ENCODE data around the gene HNRNPA0. TPM values are rescaled to one million over a fixed set of nuclear protein-coding genes. Genes with fewer than 3 reads are reported as not detected.

Gene HNRNPA0
- polyA plus RNA-seq, 3 donors: 70.3 to 83.7 (median 71.0) TPM

DNA sequence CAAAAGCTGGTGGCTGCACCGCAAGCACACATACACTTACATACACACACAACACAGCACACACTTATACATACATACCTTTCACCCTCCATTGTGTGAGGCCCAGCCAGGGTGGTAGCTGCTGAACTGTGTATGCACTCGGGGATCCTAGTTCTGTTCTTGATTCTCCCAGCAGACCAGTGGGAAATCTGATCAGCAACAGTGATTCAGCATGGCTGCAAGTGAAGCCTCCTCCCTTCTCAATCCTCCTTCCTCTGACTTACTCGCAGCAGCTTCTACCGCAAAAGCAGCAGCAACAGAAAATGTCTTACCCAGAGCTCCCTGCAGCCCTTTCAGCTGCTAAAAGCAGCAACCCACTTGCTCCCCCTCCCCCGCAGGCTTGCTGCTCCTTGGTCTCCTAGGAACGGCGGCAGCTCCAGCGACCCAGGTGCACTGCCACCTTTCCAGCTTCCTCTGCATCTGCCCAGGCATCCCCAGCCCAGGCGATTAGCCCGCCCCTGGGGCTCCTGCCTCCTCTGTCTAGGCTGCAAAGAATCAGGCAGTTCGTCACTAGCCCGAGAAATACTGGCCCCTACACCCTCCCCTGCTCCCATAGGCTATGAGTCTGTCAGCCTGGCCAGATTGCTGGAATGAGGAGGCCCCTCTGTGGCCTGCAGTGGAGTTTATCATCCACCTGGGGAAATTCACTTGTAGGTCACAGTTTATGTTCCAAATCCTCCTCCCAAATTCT is 18.4 kb downstream of the HNRNPA0 start, which contains the start of gene KLHL3:
Gene KLHL3 (minus strand): TSS at position 535 of the 730 bp plus-strand sequence. CDS start 443 bp downstream, at position 92.
- DNase-seq (ENCODE audit: extremely low read depth in 1 of 11, low read depth in 9 of 11, low spot score in 4 of 11): peak in 4 of 11 donors; percentile 39 to 64 (median 45)

DNA sequence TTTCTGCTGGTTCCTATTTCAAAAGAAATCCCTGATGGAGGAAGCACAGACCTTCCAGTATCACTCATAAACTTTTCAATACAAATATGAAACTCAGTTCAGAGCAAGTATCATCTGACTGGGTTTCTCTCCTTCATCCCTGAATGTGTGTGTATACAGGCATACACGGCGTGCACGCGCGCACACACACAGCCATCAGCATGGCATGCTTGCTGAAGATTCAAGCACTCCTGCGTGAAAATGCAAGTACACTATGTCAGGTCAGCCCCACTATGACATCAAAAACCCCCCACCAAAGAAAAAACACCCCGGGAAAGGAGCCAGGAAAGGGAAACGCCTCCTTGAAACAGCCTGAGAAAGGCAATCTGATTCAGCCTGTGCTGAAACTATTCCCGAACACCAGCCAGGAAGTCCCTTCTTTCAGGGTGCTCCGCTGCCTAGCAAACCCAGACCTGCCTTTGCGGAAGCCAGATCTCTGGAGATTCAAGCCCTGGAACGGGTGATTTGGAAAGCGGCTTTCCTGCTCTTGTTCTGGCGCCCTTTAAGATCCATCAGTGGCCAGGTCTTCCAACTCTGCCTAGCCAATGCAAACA is 19.1 kb downstream of the HNRNPA0 start:
- DNase-seq (ENCODE audit: extremely low read depth in 1 of 11, low read depth in 9 of 11, low spot score in 4 of 11): no peak

DNA sequence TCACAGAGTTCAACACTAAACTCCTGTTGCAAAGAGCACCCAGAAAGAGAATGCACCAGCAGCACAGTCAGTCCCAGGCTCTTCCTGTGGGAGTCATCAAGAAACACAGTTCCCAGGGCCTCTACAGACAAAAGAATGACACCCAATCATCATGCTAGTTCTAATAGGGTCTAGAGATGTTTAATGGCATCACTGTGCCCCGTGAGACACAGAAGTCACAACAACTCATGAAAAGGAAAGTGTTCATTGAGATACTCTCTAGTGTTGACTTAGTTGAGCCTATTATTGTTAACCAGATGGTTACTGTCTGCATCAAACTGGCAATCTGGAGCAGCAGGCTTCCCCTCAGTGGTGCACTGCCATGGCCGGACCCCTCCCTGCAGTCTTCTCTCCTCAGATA is 19.8 kb downstream of the HNRNPA0 start:
- no peak for DNase-seq (ENCODE audit: extremely low read depth in 1 of 11, low read depth in 9 of 11, low spot score in 4 of 11)

DNA sequence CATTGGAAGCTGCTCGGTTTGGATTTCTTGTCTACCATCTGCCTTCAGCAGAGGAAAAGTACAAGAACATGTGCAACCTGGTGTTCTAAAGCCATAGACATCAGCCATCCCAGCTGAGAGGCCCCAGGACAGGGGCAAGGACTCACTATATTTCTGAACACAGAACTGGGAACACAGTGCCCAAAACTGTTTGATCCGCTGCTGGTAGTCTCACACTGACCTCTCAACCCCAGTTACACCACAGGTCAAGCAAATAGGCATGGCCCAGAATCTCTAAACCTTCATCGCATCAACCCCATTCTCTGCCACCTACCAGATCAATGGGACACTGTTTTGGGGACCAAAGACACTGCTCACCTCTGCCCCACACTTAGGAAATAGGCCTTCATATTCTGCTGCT is 20.2 kb downstream of the HNRNPA0 start:
- DNase-seq (ENCODE audit: extremely low read depth in 1 of 11, low read depth in 9 of 11, low spot score in 4 of 11): no peak

DNA sequence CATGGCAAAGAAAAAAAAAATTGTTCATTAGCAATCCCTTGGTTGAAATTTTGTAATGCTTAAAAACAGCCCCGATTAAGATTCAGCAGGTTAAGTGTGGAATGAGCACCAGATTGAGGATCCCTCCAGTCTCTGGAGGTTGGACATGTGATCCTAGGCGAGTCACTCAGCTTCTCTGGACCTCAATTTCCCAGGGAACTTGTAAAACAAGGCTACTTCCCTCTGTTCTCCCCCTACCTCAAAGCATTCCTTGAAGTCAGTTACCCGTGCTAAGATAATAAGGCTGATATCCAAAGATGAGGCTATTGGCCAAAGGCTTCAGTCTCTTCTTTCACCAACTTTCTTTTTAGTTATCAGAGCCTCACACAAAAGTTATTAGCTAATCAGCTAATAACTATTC is 21.2 kb downstream of the HNRNPA0 start:
- DNase-seq (ENCODE audit: extremely low read depth in 1 of 11, low read depth in 9 of 11, low spot score in 4 of 11): no peak

DNA sequence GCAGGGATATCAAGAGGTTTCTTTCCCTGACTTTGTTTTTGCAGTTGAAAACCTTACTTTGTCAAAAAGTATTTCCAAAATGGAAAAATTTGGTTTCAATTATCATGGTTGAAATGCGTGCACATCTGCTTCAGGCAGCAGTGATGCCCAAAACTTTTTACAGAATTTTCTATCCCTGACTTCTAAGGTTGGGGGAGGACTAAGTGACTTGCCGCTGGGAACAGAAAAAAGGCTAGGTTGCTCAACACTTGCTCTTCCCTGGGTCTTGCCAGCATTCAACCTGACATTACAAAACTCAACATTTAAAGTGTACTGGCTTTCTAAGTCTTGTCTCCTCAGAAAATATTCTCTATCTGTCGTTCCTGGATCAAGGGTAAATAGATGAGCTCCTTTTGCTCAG is 23.0 kb downstream of the HNRNPA0 start:
- no peak for DNase-seq (ENCODE audit: extremely low read depth in 1 of 11, low read depth in 9 of 11, low spot score in 4 of 11)

DNA sequence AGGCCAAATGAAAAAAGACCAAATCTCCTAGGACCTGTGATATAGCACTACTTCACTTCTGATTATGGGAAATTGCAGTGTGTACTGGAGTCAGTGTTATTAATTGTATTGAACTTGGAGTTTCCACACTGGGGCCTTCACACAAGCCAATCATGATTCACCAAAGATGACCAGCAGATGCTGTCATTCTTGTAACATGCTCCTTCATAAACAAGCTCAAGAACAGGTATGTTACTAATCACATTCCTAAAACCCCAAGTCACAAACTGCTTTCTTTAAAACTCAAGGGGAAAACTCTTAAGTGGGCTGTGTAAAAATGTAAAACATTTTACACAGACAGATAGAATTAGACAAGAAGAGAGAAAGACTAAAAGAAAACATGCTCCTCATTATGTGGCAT is 23.8 kb downstream of the HNRNPA0 start:
- no peak for DNase-seq (ENCODE audit: extremely low read depth in 1 of 11, low read depth in 9 of 11, low spot score in 4 of 11)

DNA sequence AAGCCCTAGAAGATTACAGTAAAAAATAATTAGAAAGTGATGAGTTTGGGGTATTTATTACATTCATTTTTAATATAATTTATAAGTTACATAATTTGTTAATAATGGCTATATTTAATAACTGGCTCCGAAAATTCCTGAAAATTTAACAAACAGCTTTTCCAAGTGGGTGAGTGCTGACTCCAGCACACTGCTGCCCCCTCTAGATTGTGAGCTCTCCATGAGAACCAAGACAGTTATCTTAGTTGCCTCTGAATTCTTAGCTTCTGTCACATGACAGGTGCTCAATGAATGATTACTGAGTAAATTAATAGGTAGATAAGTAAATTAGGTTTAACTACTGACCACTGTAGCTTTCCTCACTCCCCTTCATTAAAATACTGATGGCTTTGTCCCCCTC is 26.1 kb downstream of the HNRNPA0 start:
- DNase-seq (ENCODE audit: extremely low read depth in 1 of 11, low read depth in 9 of 11, low spot score in 4 of 11): no peak

DNA sequence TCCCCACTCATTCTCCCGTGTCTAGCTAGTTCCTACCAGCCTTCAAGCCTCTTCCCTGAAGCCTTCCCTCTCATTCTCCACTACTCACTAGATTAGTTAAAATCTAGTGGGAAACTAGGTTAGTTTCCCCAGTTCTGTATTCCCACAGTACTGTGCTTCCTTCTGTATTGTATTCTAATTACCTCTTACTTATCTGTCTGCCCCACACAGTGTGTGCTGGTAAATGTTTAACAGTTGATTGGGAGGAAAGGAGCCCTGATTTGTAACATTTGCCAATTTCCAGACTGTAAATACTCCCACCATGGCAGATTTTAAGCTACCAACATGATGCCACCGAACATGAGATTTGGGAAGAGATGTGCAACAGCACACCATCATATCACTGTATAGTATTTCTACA is 26.5 kb downstream of the HNRNPA0 start:
- no peak for DNase-seq (ENCODE audit: extremely low read depth in 1 of 11, low read depth in 9 of 11, low spot score in 4 of 11)

DNA sequence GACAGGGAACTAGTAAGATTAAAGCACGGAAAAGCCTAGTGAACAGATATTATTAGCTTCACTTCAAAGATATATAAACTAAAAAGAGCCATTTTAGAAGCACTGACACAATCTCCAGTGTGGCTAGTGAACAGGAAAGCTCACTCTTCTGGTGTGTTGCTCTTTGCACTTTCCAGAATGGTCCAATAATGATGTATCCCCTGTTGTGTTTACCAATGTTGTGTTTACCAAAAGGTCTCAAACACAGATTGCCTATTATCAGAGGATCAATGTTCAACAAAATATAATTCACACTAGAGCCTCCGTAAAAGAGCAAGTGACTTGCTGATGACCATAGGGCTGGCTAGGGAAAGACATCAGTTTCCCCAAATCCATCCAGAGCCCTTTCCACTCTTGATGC is 29.9 kb downstream of the HNRNPA0 start:
- DNase-seq (ENCODE audit: extremely low read depth in 1 of 11, low read depth in 9 of 11, low spot score in 4 of 11): no peak

DNA sequence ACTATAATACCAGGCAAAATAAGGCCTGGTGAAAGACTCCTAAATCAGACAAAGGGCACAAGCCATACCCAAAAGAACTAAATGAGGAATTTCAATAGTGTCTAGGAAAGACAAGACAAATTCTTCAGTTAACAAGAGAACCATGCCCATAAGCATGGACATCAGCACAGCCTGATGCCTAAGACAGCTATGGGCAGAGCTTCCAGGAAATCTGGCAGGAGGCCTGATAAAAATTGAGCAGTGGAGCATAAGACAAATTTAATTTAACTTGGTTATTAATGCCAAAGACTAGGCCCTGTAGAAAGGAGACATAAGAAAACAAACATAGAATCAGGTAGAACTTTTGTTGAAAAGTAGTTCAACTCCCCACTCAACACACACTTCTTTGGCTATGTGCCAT is 35.6 kb downstream of the HNRNPA0 start:
- no peak for DNase-seq (ENCODE audit: extremely low read depth in 1 of 11, low read depth in 9 of 11, low spot score in 4 of 11)

DNA sequence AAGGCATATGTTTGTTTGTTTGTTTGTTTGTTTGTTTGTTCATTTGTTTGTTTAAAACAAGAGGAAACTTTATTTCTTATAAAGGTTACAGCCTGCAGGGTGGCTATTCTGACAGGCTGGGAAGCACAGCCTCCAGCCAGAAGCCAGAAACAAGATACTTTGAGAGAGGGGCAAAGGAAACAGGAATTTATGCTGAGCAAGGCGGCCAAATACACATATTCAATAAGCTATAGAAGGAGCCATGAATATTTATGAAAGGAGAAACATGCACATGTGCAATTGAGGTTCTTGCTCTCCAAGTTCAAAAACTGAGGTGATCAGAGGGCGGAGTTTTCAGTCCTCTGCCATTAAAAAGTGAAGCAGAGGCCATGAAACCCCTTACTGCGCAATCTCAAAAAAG is 37.8 kb downstream of the HNRNPA0 start:
- no peak for DNase-seq (ENCODE audit: extremely low read depth in 1 of 11, low read depth in 9 of 11, low spot score in 4 of 11)

DNA sequence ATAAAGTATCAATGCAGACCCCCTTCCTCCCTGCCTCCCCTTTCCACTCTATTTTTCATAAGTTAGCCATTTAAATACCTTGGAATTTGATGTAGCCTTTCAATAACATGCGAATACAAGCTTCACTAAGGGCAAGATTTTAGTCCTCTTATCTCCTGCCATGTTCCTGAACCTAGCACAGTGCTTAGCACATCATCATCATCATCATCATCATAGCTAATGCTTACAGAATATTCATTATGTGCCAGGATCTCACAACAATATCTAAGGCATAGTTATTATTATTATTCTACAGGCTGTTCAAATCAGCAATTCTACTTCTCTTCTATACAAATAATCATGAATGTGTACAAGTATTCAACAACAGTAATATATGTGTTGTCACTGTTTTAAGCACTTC is 38.7 kb downstream of the HNRNPA0 start:
- DNase-seq (ENCODE audit: extremely low read depth in 1 of 11, low read depth in 9 of 11, low spot score in 4 of 11): no peak

DNA sequence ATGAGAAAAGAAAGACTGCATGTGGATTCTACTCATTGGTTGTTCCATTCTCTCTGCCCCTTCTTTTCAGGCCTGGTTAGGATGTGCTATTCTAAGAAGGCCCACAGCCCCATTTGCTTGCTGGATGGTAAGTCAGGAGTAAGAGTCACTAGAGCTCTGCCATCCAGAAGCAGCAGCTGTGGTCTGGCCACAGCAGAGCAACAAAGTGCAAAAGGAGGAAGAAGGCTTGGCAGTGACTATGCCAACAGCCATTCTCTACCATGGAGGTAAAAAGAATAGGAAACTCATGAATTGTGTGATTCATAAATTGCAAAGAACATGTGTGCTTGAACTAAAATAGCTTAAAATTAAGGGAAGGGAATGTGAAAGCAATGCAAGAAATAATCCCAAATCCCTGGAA is 39.2 kb downstream of the HNRNPA0 start:
- DNase-seq (ENCODE audit: extremely low read depth in 1 of 11, low read depth in 9 of 11, low spot score in 4 of 11): no peak

DNA sequence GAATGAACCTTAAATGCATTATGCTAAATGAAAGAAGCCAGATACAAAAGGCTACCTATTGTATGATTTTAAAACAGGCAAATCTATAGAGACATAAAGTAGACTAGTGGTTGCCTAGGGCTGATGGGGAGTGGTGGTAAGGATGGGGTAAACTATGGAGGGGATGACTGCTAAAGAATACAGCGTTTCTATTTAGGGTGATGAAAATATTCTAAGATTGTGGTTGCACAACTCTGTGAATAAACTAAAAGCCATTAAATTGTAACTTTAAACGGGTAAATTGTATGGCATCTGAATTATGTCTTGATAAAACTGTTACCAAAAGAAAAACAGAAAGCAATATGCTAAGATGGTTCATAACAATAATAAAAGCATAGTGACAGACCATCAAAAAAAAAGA is 39.7 kb downstream of the HNRNPA0 start:
- DNase-seq (ENCODE audit: extremely low read depth in 1 of 11, low read depth in 9 of 11, low spot score in 4 of 11): no peak

DNA sequence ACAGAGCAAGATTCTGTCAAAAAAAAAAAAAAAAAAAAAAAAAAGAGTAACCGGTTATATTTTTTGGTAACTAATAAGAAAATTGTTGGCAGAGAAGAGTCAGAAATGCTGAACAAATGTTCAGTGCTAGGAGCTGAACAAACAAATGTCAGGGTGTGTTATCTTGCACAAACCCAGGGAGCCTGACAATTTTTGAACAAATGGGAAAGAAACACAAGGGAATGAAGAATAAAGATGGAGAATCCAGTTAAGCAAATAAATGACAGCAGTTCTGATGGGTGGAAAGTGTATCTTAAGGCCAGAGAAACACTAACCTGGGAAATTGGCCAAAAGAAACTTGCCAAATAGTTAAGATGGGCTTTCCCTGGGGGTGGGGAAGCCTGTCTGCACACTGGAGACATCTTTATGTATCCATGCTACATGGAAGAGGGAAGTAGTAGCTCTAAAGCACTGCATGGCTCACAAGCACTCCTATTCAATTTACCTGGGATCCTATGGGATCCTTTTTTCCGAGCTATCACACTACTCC is 42.0 kb downstream of the HNRNPA0 start:
- no peak for DNase-seq (ENCODE audit: extremely low read depth in 1 of 11, low read depth in 9 of 11, low spot score in 4 of 11)

DNA sequence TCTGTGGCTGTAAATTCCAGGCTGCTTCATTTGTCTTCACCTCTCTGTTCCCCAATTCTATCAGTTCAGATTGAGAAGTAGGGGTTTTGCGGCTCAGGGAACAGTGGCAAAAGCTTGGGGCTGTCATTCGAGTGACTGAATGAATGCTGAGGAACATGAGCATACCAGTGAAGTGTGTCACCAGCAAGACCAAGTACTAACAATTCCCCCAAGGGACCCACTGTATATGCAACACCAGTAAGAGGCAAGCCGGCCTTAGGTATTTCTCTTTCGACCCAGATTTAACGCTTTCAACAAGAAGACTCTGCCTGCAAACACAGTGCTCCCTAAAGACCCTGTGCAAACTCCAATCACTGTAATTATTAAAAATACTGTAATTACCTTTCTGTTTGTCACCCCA is 44.1 kb downstream of the HNRNPA0 start:
- no peak for DNase-seq (ENCODE audit: extremely low read depth in 1 of 11, low read depth in 9 of 11, low spot score in 4 of 11)

DNA sequence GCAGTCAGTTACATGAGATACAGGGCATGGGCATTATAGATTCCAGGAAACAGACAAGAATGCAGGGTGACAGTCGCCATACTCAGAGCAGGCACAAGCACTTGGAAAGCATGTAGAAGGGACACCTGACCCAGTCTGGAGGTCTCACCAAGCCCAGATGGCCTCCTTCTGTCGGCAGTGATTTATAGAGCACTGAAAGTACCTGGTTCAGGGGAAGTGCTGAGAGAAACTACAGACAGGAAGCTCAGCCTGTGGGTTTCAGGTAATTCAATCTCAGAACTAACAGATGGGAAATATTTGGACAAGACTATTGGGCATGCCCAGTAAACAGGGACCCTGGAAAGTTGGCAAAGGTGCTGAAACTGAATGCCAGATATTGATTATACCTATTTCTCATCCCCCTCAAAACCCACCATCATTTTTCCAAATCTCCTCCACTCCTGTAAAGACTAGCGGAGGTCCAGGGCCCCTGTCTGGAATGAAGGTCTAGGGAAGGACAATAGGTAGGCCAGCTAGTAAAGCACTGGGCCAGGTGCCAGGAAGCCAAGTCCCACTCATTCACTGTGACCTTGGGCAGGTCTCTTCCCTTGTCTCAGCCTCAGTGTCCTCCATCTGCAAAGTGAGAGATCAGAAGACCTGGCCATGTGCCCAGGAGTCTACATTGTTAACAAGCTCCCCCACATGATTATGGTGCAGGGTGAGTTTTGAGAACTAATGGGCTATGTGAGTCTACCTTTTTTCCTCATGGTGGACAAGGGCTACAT is 45.2 kb downstream of the HNRNPA0 start:
- DNase-seq (ENCODE audit: extremely low read depth in 1 of 11, low read depth in 9 of 11, low spot score in 4 of 11): no peak

DNA sequence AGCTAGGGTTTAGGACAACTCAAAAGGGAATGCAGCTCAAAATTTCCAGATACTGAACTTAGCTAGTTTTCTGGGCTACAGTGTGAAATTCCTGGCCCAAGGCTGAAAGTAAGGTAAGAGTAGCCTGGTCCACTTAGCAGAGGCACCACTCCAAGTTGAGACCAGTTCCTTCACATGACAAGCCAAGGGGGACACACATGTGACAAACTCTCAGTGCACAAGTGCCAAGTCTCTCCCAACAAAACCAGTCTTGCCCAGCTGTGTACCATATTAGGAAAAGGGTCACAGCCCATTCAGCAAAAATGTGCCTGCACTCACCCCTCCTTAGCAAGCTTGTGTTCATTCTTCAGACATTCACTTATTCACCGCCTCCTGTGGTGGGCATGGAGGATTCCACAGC is 46.1 kb downstream of the HNRNPA0 start:
- DNase-seq (ENCODE audit: extremely low read depth in 1 of 11, low read depth in 9 of 11, low spot score in 4 of 11): no peak

DNA sequence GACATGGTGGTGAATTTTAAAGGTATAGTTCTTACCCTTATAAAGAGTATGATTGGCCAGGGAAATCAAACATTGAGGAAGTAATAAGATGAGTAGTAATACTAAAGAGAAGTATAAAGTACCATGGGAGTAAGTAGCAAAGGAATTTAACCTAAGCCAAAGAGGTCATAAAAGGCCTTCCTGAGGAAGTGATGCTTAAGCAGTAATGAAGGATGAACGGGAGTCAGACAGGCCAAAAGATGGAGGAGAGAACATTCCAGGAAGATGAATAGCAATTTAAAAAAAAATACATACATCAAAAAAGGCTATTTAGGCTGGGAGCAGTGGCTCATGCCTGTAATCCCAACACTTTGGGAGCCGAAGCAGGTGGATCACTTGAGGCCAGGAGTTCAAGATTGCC is 47.3 kb downstream of the HNRNPA0 start:
- no peak for DNase-seq (ENCODE audit: extremely low read depth in 1 of 11, low read depth in 9 of 11, low spot score in 4 of 11)
